HUES64 (cell line): ENCODE results near the gene BANP.

Experiments
- H3K27ac ChIP-seq: 2 replicates; pipeline ENCODE4 v1.7.0; 2013; ENCODE audit warnings: low read depth, low read length, inconsistent platforms
- H3K27me3 ChIP-seq: 2 replicates; pipeline ENCODE4 v1.6.1; 2013; ENCODE audit warnings: mild to moderate bottlenecking, low read length; ENCODE audit not compliant: insufficient read depth
- H3K36me3 ChIP-seq: 2 replicates; pipeline ENCODE4 v1.6.1; 2013; ENCODE audit warnings: mild to moderate bottlenecking, low read length; ENCODE audit not compliant: insufficient read depth
- H3K4me1 ChIP-seq: 2 replicates; pipeline ENCODE4 v1.6.1; 2013; ENCODE audit warnings: mild to moderate bottlenecking, low read length, moderate library complexity; ENCODE audit not compliant: insufficient read depth
- H3K4me3 ChIP-seq: 2 replicates; pipeline ENCODE4 v1.5.1; 2013; ENCODE audit warnings: mild to moderate bottlenecking, low read length, moderate library complexity
- H3K9ac ChIP-seq: 2 replicates; pipeline ENCODE4 v1.6.1; 2013; ENCODE audit warnings: mild to moderate bottlenecking, low read depth, low read length
- H3K9me3 ChIP-seq: 2 replicates; pipeline ENCODE4 v1.6.1; 2013; ENCODE audit warnings: low read depth, low read length; ENCODE audit not compliant: insufficient read depth
- WGBS: fragments of 150-250, 120-280 bp; methylation state at CpG from one replicate; pipeline ENCODE4 v1.1.7; 2013; ENCODE audit warnings: missing lambda C conversion rate; 5-methylcytosine and 5-hydroxymethylcytosine counted together

The BANP gene

DNA sequence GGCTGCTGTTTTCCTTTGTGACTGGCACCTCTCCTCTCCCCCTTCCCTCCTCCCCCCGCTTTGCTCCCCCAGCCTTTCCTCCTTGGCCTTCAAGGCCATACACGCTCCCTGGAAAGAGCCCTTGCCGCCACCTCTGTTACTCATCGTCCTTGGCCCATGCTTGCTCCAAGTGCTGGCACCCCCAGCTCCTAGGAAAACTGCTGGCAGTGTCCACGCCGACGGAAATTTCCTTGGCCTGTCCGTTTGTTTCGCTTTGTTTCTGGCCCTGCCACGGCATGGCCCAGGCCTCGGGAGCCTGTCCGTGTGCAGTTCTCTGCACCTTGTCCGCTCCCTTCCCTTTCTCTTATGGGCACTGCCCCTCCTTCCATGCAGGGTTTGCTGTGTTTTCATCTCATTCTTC lies 32.9 kb upstream of the BANP start:
- no peak overlapping the region for H3K4me3 ChIP-seq
- no peaks in the 10 kb centered on the region for H3K4me1 ChIP-seq
- H3K36me3 ChIP-seq, result no peaks in the 10 kb centered on the region
- no peaks in the 10 kb centered on the region for H3K27me3 ChIP-seq
- H3K9me3 ChIP-seq, result no peaks in the 10 kb centered on the region
- H3K9ac ChIP-seq, result no peak overlapping the region
- 94% methylated on average over 13 of the region's 13 CpGs for WGBS
- no peak overlapping the region for H3K27ac ChIP-seq

DNA sequence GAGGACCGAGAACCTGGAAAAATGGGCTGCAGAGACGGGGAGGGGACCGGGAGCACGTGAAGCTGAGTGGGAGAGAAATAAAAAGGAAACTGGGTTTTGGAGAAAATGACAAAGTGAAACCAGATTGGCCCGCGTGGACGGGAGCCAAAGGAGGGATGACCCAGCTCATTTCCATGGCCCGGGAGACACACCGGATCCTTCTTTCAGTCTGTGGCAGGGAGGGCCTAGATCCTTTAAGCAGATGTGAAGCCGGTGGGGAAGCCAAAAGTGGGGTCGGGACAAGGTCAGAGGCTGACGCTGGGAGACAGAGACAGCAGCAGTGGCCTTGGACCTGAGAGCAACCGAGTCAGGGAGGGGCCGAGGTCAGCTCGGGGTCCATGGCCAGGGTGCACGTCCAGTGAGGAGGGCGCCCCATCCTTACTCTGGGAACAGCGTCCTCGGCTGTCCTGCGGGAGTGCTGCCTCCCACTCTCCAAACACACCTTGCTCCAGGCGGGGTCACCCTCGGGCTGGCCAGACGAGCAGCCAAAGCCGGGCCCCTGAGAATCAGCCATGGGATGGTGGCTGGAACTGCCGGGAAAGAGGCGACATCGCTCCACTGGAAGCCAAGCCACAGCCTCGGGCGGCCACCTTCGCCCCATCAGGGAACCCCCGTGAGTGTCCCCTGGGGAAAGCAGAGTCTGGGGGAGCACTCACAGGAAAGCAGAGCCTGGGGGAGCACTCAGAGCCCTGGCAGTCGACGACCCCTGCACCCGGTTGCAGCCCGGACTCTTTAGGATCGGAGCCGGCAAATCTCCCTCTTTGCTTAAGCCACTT lies 32.2 kb upstream of the BANP start:
- Histone ChIP-seq H3K36me3 (no peaks in the 10 kb centered on the region), H3K9me3 (no peaks in the 10 kb centered on the region), H3K9ac (no peak overlapping the region), H3K4me1 (no peaks in the 10 kb centered on the region), H3K4me3 (no peak overlapping the region), H3K27ac (no peak overlapping the region), H3K27me3 (no peaks in the 10 kb centered on the region)
- 90% methylated on average over 37 of the region's 37 CpGs for WGBS

- Histone ChIP-seq H3K4me3 (no peak overlapping the region), H3K9ac (no peak overlapping the region), H3K27ac (no peak overlapping the region), H3K27me3 (no peaks in the 10 kb centered on the region), H3K36me3 (no peaks in the 10 kb centered on the region), H3K4me1 (peaks cover 3% of the 10 kb centered on the region; the same call in 1 of the 2 replicates), H3K9me3 (no peaks in the 10 kb centered on the region)
- WGBS, result 81% methylated on average over 10 of the region's 10 CpGs
Observed at GRCh38 chr16:87919681-87919994, 31.6 kb upstream of the BANP start.

DNA sequence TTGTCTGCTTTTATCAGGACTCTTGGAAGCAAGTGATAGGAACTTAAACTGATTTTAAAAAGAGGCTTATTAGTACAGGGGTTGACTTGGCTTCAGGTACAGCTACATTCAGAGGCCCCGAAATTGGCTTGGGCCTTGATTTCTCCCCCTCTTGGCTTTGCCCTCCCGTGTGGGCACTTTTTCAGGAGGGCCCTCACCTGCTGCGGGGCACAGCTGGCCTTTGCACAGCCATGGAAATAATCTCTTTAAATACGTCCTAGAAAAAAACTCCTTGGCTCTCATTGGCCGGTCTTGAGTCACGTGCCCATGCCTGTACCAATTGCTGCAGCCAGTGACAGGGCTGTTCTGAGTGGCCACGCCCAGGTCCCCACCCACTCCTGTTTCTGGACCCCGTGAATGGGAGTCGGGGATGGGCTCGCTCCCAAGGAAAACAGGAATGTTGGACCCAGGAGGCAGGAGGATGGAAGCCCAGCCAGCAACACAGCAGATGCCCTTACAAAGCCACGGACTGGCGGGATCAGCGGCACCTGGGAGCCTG lies 29.9 kb upstream of the BANP start:
- H3K4me3 ChIP-seq, result no peak overlapping the region
- H3K4me1 ChIP-seq, result peaks cover 3% of the 10 kb centered on the region; the same call in 1 of the 2 replicates
- H3K36me3 ChIP-seq, result no peaks in the 10 kb centered on the region
- H3K9ac ChIP-seq, result no peak overlapping the region
- no peaks in the 10 kb centered on the region for H3K27me3 ChIP-seq
- H3K9me3 ChIP-seq, result no peaks in the 10 kb centered on the region
- WGBS, result 92% methylated on average over 13 of the region's 13 CpGs
- H3K27ac ChIP-seq, result no peak overlapping the region

DNA sequence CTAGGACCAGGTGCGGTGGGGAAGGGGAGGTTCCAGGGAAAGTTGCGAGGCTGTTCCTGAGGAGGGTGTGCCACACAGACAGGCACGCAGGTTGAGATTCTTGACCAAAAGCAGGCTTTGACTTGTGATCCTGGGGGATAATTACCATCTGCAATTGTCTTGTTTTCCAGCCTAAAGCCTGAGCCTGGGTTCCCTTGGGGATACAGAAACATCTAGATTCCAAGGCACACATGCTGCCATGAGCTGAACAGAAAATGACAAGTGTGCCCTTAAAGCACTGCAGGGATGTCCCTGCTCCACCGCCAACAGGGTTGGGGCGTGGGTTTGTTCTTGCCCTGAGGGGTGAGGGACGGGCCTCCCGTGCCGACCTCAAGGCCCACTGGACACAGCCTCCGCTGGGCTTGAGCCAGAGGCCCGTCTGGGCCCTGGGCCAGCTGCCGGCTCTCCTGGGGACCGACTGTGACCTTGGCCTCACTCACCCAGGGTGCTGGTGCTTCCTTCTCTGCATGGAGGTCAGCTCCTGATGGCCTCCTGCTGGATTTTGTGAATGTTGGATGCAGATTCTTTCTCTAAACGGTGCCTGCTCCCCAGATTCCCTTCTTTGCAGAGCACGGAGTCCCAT lies 28.9 kb upstream of the BANP start:
- Histone ChIP-seq H3K27me3 (no peaks in the 10 kb centered on the region), H3K27ac (no peak overlapping the region), H3K4me3 (no peak overlapping the region), H3K4me1 (peaks cover 3% of the 10 kb centered on the region; the same call in 1 of the 2 replicates), H3K9me3 (no peaks in the 10 kb centered on the region), H3K36me3 (no peaks in the 10 kb centered on the region), H3K9ac (no peak overlapping the region)
- WGBS, result 90% methylated on average over 14 of the region's 14 CpGs

- Histone ChIP-seq H3K27me3 (no peaks in the 10 kb centered on the region), H3K27ac (no peak overlapping the region), H3K36me3 (no peaks in the 10 kb centered on the region), H3K9ac (no peak overlapping the region), H3K9me3 (no peaks in the 10 kb centered on the region), H3K4me1 (peaks cover 3% of the 10 kb centered on the region; the same call in 1 of the 2 replicates), H3K4me3 (no peak overlapping the region)
- WGBS, result 81% methylated on average over 27 of the region's 27 CpGs
Observed at GRCh38 chr16:87924041-87924810, 27.0 kb upstream of the BANP start.

DNA sequence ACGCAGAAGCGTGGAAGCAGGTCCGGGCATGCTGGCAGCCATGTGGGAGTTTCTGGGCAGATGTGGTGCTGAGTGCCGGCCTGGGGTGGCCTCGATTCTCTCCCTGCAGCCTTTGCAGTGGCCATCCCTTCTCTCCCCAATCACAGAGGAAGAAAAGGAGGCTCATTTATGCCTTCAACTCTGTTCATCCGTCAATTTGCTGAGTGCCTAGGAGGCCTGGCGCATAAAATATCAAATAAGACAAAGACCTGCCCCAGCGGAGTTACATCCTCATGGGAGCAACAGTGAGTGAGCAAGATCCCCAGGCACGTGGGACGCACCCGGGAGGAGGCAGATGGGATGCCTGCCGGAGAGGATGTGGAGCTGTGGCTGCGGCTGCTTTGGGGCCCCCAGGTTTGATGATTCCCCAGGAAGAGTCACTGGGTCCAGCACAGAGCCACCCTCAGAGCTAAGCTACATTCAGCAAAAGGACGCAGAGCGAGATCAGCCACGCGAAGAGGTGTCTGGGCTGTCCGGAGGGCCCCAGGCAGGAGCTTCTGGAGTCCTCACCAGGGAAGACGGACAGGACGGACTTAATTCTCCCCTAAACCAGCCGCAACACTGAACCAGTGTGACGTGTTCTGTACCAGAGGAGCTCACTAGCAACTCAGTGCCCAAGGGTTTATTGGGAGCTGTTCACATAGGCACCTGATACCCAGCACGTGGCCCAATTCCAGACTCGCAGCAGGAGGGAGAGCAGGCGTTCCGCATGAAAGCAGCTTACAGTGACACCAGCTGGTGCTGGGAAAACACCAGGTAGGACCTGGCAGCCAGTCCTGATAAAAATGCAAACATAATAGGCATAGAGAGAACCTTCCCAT lies 26.2 kb upstream of the BANP start:
- Histone ChIP-seq H3K27ac (no peak overlapping the region), H3K9ac (no peak overlapping the region), H3K4me3 (no peak overlapping the region), H3K4me1 (peaks cover 3% of the 10 kb centered on the region; the same call in 1 of the 2 replicates), H3K36me3 (no peaks in the 10 kb centered on the region), H3K27me3 (no peaks in the 10 kb centered on the region), H3K9me3 (no peaks in the 10 kb centered on the region)
- WGBS, result 89% methylated on average over 26 of the region's 26 CpGs

DNA sequence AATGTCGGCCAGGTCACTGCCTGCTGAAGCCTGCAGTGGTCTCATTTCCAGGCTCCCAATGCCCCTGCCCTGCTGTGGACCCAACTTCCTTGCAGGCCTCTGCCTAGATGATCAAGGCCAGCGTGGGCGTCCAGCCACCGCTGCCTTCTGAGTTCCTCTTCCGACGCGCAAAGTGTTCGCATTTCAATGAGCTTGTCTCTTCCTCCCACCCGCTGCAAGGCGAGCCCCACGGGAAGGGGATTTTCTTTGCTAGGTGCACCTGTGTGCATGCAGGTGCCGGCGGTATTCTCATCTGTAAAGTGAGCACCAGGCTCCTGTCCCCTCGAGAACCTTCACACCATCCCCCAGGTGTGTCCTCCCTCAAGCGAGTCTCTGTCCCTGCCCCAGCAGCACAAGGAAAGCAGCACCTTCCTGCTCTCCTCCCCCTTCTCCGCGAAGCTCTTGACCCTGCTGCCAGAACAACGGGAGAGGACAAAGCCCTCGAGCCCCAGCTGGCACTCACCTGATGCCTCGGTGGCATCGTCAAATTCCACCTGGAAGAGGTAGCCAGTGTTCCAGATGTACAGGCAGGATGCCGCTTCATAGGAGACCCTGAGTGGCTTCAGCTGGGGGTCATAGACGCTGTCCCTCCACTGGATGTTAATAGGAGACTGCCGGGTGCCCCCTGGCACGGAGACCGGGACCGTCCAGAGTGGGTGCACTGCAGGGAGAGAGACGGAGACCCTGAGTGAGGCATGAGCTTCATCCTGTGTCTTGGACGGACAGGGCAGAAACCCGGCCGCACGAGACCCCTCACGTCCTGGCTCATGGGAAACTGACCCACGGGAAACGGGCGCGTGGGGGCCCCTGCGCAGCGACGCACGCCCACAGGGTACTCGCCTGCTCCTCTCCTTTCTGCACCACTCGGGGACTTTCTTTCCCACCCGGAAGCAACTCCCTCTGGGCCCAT lies 24.7 kb upstream of the BANP start:
- no peaks in the 10 kb centered on the region for H3K9me3 ChIP-seq
- H3K27ac ChIP-seq, result no peak overlapping the region
- H3K36me3 ChIP-seq, result no peaks in the 10 kb centered on the region
- H3K27me3 ChIP-seq, result no peaks in the 10 kb centered on the region
- no peak overlapping the region for H3K4me3 ChIP-seq
- no peak overlapping the region for H3K9ac ChIP-seq
- WGBS, result 86% methylated on average over 44 of the region's 44 CpGs
- peaks cover 3% of the 10 kb centered on the region; the same call in 1 of the 2 replicates for H3K4me1 ChIP-seq

- Histone ChIP-seq H3K27me3 (no peaks in the 10 kb centered on the region), H3K4me1 (peaks cover 3% of the 10 kb centered on the region; the same call in 1 of the 2 replicates), H3K9me3 (no peaks in the 10 kb centered on the region), H3K27ac (no peak overlapping the region), H3K9ac (no peak overlapping the region), H3K4me3 (no peak overlapping the region), H3K36me3 (no peaks in the 10 kb centered on the region)
- WGBS, result 66% methylated on average over 2 of the region's 4 CpGs
Observed at GRCh38 chr16:87927195-87927562, 24.1 kb upstream of the BANP start.

- Histone ChIP-seq H3K9ac (no peak overlapping the region), H3K27me3 (no peaks in the 10 kb centered on the region), H3K9me3 (no peaks in the 10 kb centered on the region), H3K36me3 (no peaks in the 10 kb centered on the region), H3K4me1 (no peaks in the 10 kb centered on the region), H3K4me3 (no peak overlapping the region), H3K27ac (no peak overlapping the region)
- 96% methylated on average over 7 of the region's 7 CpGs for WGBS
Observed at GRCh38 chr16:87929986-87930385, 21.2 kb upstream of the BANP start.
